ENCODE results near the gene PRDM1.

PRDM1 gene

DNA sequence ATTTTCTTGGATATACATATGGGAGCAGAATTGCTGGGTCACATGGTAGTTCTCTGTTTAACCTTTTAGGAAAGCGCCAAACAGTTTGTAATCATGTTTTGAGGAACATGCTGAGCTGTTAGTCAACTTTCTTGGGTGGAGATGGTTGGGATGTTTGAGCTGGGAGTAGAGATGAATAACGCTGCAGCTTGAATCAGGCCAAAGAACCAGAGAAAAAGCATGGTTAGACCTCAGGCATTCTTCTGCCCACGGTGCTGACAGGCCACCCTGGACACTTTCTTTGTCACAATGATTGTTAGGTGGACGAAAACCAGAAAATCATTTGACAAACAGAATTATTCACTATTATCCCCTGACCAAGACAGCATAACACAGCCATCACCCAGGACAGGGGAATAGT is 66.8 kb downstream of the PRDM1 start:
- H3K27ac ChIP-seq (ENCODE audit: extremely low read depth, low read depth, low read length), result no peak overlapping the region
- no peak for TF ChIP-seq ZNF211 (tag by site-specific recombination; IDR thresholded peaks at IDR 0.05; ENCODE audit: low read depth)
- no peak overlapping the region for H3K4me3 ChIP-seq (ENCODE audit: low read depth, low read length)
- H3K36me3 ChIP-seq (ENCODE audit: control insufficient read depth in 2 of 2, insufficient read depth in 1 of 2, low read length in 2 of 2), result no peaks in the 10 kb centered on the region
- no peaks in the 10 kb centered on the region for H3K4me1 ChIP-seq (ENCODE audit: control insufficient read depth, insufficient read depth, low read length)
- ChIA-PET CTCF (interaction anchor here (0.7 kb wide), 1 partner anchor 10 kb away, joined by 4 read pairs; no protein-coding TSS in a partner anchor), POLR2A (no interaction called here)
- no peaks in the 10 kb centered on the region for H3K9me3 ChIP-seq (ENCODE audit: control insufficient read depth, insufficient read depth, low read depth, low read length)

DNA sequence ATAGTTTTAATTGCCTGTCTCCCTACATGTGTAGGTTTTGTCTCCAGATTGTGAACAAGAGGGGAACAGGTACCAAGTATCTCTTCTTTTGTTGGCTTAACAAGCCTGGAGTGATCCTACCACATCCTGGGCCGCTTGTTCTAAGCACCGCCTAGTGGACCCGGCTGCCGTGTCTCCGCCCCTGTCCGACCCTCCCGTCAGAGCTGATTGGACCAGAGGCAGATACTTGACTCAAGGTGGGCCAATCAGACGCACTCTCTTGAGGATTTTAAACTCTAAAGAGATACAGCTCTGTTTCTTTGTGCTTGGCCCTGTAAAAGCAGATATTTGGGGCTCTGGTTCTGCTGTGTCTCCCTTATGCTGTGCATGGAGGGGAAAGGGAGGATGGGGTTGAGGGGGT is 68.2 kb downstream of the PRDM1 start:
- H3K4me1 ChIP-seq (ENCODE audit: control insufficient read depth, insufficient read depth, low read length), result no peaks in the 10 kb centered on the region
- POLR2A ChIA-PET, result no interaction called here
- no peak overlapping the region for H3K4me3 ChIP-seq (ENCODE audit: low read depth, low read length)
- H3K9me3 ChIP-seq (ENCODE audit: control insufficient read depth, insufficient read depth, low read depth, low read length), result no peaks in the 10 kb centered on the region
- no peak overlapping the region for H3K27ac ChIP-seq (ENCODE audit: extremely low read depth, low read depth, low read length)
- CTCF ChIA-PET, result interaction anchor here (0.7 to 2.7 kb wide), 3 partner anchors 13 to 472 kb away, joined by 3 to 8 read pairs (median 3); no protein-coding TSS in a partner anchor
- H3K36me3 ChIP-seq (ENCODE audit: control insufficient read depth in 2 of 2, insufficient read depth in 1 of 2, low read length in 2 of 2), result no peaks in the 10 kb centered on the region
- TF ChIP-seq ZNF354C (tag by site-specific recombination; IDR thresholded peaks at IDR 0.05; ENCODE audit: borderline replicate concordance, low read depth) (no peak), HOXA7 (CRISPR knock-in tag; IDR thresholded peaks at IDR 0.05; ENCODE audit: borderline replicate concordance) (no peak), SETDB1 (IDR thresholded peaks at IDR 0.05; ENCODE audit: insufficient read length, low read length) (no peak), KLF8 (tag by site-specific recombination; IDR thresholded peaks at IDR 0.05) (no peak), ZNF558 (tag by site-specific recombination; IDR thresholded peaks at IDR 0.05) (no peak), OSR2 (tag by site-specific recombination; IDR thresholded peaks at IDR 0.05) (no peak), ZNF26 (tag by site-specific recombination; IDR thresholded peaks at IDR 0.05) (no peak), ZNF677 (tag by site-specific recombination; IDR thresholded peaks at IDR 0.05) (no peak), ZNF837 (tag by site-specific recombination; IDR thresholded peaks at IDR 0.05) (no peak), ZNF518A (tag by site-specific recombination; conservative IDR thresholded peaks at IDR 0.05; ENCODE audit: low read depth) (no peak), ZNF214 (tag by site-specific recombination; IDR thresholded peaks at IDR 0.05; ENCODE audit: borderline replicate concordance) (no peak), ZNF362 (tag by site-specific recombination; IDR thresholded peaks at IDR 0.05) (no peak), REPIN1 (tag by site-specific recombination; IDR thresholded peaks at IDR 0.05; ENCODE audit: low read depth) (no peak), ZNF501 (tag by site-specific recombination; IDR thresholded peaks at IDR 0.05) (no peak), ZNF280D (tag by site-specific recombination; IDR thresholded peaks at IDR 0.05) (no peak), ZBTB48 (tag by site-specific recombination; IDR thresholded peaks at IDR 0.05) (no peak)
- TF ChIP-seq, protein P1, sequence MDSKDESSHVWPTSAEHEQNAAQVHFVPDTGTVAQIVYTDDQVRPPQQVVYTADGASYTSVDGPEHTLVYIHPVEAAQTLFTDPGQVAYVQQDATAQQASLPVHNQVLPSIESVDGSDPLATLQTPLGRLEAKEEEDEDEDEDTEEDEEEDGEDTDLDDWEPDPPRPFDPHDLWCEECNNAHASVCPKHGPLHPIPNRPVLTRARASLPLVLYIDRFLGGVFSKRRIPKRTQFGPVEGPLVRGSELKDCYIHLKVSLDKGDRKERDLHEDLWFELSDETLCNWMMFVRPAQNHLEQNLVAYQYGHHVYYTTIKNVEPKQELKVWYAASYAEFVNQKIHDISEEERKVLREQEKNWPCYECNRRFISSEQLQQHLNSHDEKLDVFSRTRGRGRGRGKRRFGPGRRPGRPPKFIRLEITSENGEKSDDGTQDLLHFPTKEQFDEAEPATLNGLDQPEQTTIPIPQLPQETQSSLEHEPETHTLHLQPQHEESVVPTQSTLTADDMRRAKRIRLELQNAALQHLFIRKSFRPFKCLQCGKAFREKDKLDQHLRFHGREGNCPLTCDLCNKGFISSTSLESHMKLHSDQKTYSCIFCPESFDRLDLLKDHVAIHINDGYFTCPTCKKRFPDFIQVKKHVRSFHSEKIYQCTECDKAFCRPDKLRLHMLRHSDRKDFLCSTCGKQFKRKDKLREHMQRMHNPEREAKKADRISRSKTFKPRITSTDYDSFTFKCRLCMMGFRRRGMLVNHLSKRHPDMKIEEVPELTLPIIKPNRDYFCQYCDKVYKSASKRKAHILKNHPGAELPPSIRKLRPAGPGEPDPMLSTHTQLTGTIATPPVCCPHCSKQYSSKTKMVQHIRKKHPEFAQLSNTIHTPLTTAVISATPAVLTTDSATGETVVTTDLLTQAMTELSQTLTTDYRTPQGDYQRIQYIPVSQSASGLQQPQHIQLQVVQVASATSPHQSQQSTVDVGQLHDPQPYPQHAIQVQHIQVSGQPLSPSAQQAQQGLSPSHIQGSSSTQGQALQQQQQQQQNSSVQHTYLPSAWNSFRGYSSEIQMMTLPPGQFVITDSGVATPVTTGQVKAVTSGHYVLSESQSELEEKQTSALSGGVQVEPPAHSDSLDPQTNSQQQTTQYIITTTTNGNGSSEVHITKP (tag by site-specific recombination; IDR thresholded peaks at IDR 0.05), result no peak
- TF ChIP-seq, protein P2, sequence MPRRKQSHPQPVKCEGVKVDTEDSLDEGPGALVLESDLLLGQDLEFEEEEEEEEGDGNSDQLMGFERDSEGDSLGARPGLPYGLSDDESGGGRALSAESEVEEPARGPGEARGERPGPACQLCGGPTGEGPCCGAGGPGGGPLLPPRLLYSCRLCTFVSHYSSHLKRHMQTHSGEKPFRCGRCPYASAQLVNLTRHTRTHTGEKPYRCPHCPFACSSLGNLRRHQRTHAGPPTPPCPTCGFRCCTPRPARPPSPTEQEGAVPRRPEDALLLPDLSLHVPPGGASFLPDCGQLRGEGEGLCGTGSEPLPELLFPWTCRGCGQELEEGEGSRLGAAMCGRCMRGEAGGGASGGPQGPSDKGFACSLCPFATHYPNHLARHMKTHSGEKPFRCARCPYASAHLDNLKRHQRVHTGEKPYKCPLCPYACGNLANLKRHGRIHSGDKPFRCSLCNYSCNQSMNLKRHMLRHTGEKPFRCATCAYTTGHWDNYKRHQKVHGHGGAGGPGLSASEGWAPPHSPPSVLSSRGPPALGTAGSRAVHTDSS (tag by site-specific recombination; IDR thresholded peaks at IDR 0.05), result no peak
